IMR-90 (cell line): ENCODE results near the gene ATRN. TPM values are rescaled to one million over a fixed set of nuclear protein-coding genes. Genes with fewer than 3 reads are reported as not detected.

Experiments used
- ATAC-seq: fragments of 200-7000 bp; cut with Tn5 transposase; 2 replicates; pipeline ENCODE4 v1.9.1; 2020; ENCODE audit warnings: low read depth, mild to moderate bottlenecking, moderate library complexity
- BruUV-seq: library from RNA; stranded (reverse); fragments of 400-500 nt; replicated peaks from 2 replicates; lab custom pipeline; 2021; lab: Mats Ljungman, UMichigan
- CTCF ChIA-PET: fragments of 300-600 bp; formaldehyde crosslinking; extraction: SDS; loops from one replicate; lab custom pipeline; 2021; ENCODE audit warnings: antibody characterized with exemption; lab: Yijun Ruan, JAX
- POLR2A ChIA-PET: fragments of 300-600 bp; sonication (Branson Sonifier 250); formaldehyde crosslinking; loops from one replicate; lab custom pipeline; 2022; ENCODE audit warnings: antibody characterized with exemption; ENCODE audit not compliant: unreplicated experiment; lab: Charles Lee
- DNase-seq: peaks from one replicate; pipeline ENCODE4 v3.0.0; 2013
- H2AFZ ChIP-seq: replicated peaks from 2 replicates; pipeline ENCODE3; 2013; ENCODE audit warnings: low read length, mild to moderate bottlenecking; ENCODE audit not compliant: poor library complexity
- H2AK5ac ChIP-seq: 2 replicates; pipeline ENCODE4 v1.6.1; 2013; ENCODE audit warnings: low read depth, low read length, inconsistent platforms
- H2AK9ac ChIP-seq: replicated peaks from 2 replicates; pipeline ENCODE3; 2013; ENCODE audit warnings: mild to moderate bottlenecking, low read depth, low read length, moderate library complexity; ENCODE audit not compliant: poor library complexity
- H2BK120ac ChIP-seq: 2 replicates; pipeline ENCODE4 v1.6.1; 2013; ENCODE audit warnings: low read depth, low read length, inconsistent platforms
- H2BK15ac ChIP-seq: 3 replicates; pipeline ENCODE4 v1.6.1; 2013; ENCODE audit warnings: low read depth, low read length, inconsistent platforms
- H2BK20ac ChIP-seq: 2 replicates; pipeline ENCODE4 v1.6.1; 2013; ENCODE audit warnings: low read depth, mild to moderate bottlenecking, inconsistent platforms, low read length, moderate library complexity
- H2BK5ac ChIP-seq: 2 replicates; pipeline ENCODE4 v1.6.1; 2013; ENCODE audit warnings: mild to moderate bottlenecking, low read depth, low read length, inconsistent platforms; ENCODE audit not compliant: poor library complexity, severe bottlenecking
- H3K14ac ChIP-seq: replicated peaks from 2 replicates; pipeline ENCODE4 v1.6.1; 2013; ENCODE audit warnings: low read depth, low read length, inconsistent platforms
- H3K18ac ChIP-seq: 2 replicates; pipeline ENCODE4 v1.6.1; 2013; ENCODE audit warnings: low read depth, low read length, control low read depth
- H3K23ac ChIP-seq: 2 replicates; pipeline ENCODE4 v1.6.1; 2013; ENCODE audit warnings: low read depth, low read length, inconsistent platforms
- H3K27ac ChIP-seq: 2 replicates; pipeline ENCODE4 v1.5.1; 2013; ENCODE audit warnings: mild to moderate bottlenecking, control low read depth, low read length; ENCODE audit not compliant: insufficient read depth
- H3K27me3 ChIP-seq: 2 replicates; pipeline ENCODE4 v1.6.1; 2013; ENCODE audit warnings: low read length; ENCODE audit not compliant: control insufficient read depth, insufficient read depth
- H3K36me3 ChIP-seq: 2 replicates; pipeline ENCODE4 v1.6.1; 2013; ENCODE audit warnings: low read length, mixed read lengths; ENCODE audit not compliant: control insufficient read depth, insufficient read depth
- H3K4ac ChIP-seq: 2 replicates; pipeline ENCODE4 v1.6.1; 2013; ENCODE audit warnings: low read depth, low read length, inconsistent platforms
- H3K4me1 ChIP-seq: 2 replicates; pipeline ENCODE4 v1.6.1; 2013; ENCODE audit warnings: low read length, mixed read lengths; ENCODE audit not compliant: control insufficient read depth, insufficient read depth
- H3K4me2 ChIP-seq: 2 replicates; pipeline ENCODE4 v1.6.1; 2013; ENCODE audit warnings: low read depth, mild to moderate bottlenecking, control low read depth, low read length, moderate library complexity
- H3K4me3 ChIP-seq: 2 replicates; pipeline ENCODE4 v1.5.1; 2013; ENCODE audit warnings: low read depth, mild to moderate bottlenecking, control low read depth, low read length, moderate library complexity; ENCODE audit not compliant: insufficient read depth
- H3K56ac ChIP-seq: 2 replicates; pipeline ENCODE4 v1.6.1; 2013; ENCODE audit warnings: low read length, inconsistent platforms; ENCODE audit not compliant: insufficient read depth; ENCODE audit errors: extremely low read depth
- H3K79me1 ChIP-seq, 2 experiments: 2 replicates each; pipeline ENCODE4 v1.6.1; 2013; ENCODE audit warnings: low read length in 2 of 2, inconsistent platforms in 1 of 2, low read depth in 1 of 2
- H3K9ac ChIP-seq: 2 replicates; pipeline ENCODE4 v1.6.1; 2013; ENCODE audit warnings: low read depth, low read length, control low read depth
- H3K9me1 ChIP-seq: 2 replicates; pipeline ENCODE4 v1.6.1; 2013; ENCODE audit warnings: low read length, inconsistent platforms; ENCODE audit not compliant: insufficient read depth
- H3K9me3 ChIP-seq: 2 replicates; pipeline ENCODE4 v1.6.1; 2013; ENCODE audit warnings: low read length; ENCODE audit not compliant: control insufficient read depth, insufficient read depth
- H4K20me1 ChIP-seq: 2 replicates; pipeline ENCODE4 v1.6.1; 2013; ENCODE audit warnings: low read length, inconsistent platforms; ENCODE audit not compliant: insufficient read depth
- H4K5ac ChIP-seq: 2 replicates; pipeline ENCODE4 v1.6.1; 2013; ENCODE audit warnings: mild to moderate bottlenecking, low read depth, low read length, control low read depth
- H4K8ac ChIP-seq, 2 experiments: 2 replicates each; pipeline ENCODE4 v1.6.1; 2013; ENCODE audit warnings: low read depth in 2 of 2, low read length in 2 of 2, control low read depth in 1 of 2, inconsistent platforms in 1 of 2
- H4K91ac ChIP-seq: 2 replicates; pipeline ENCODE4 v1.6.1; 2013; ENCODE audit warnings: low read depth, low read length, inconsistent platforms; ENCODE audit not compliant: insufficient read depth
- BHLHE40 ChIP-seq: fragments of 150-350 bp; IDR thresholded peaks from 2 replicates; pipeline ENCODE4 v1.6.1; 2016; ENCODE audit warnings: mild to moderate bottlenecking, low read depth, low read length
- CEBPB ChIP-seq: IDR thresholded peaks from 2 replicates; pipeline ENCODE4 v1.6.1; 2012; ENCODE audit warnings: low read depth, low read length, improper control_type of control experiment
- CHD1 ChIP-seq: IDR thresholded peaks from 2 replicates; pipeline ENCODE4 v1.6.1; 2012; ENCODE audit warnings: low read depth, low read length, improper control_type of control experiment
- CTCF ChIP-seq: conservative IDR thresholded peaks from 2 replicates; pipeline ENCODE4 v1.5.1; 2012; ENCODE audit warnings: mild to moderate bottlenecking, low read depth, low read length, improper control_type of control experiment
- FOS ChIP-seq: fragments of 150-350 bp; IDR thresholded peaks from 2 replicates; pipeline ENCODE4 v1.6.1; 2016; ENCODE audit warnings: low read depth, low read length
- MAFK ChIP-seq: IDR thresholded peaks from 2 replicates; pipeline ENCODE4 v1.6.1; 2012; ENCODE audit warnings: low read depth, low read length, improper control_type of control experiment
- MAZ ChIP-seq: IDR thresholded peaks from 2 replicates; pipeline ENCODE4 v1.6.1; 2012; ENCODE audit warnings: low read depth, mild to moderate bottlenecking, low read length, improper control_type of control experiment, moderate library complexity, borderline replicate concordance
- MXI1 ChIP-seq: IDR thresholded peaks from 2 replicates; pipeline ENCODE4 v1.6.1; 2012; ENCODE audit warnings: low read depth, mild to moderate bottlenecking, low read length, moderate library complexity, borderline replicate concordance
- POLR2A ChIP-seq: IDR thresholded peaks from 2 replicates; pipeline ENCODE4 v1.6.1; 2012; ENCODE audit warnings: mild to moderate bottlenecking, low read depth, low read length
- RAD21 ChIP-seq: IDR thresholded peaks from 2 replicates; pipeline ENCODE4 v1.6.1; 2012; ENCODE audit warnings: low read length, improper control_type of control experiment
- RCOR1 ChIP-seq: IDR thresholded peaks from 2 replicates; pipeline ENCODE4 v1.6.1; 2012; ENCODE audit warnings: mild to moderate bottlenecking, low read length, improper control_type of control experiment; ENCODE audit not compliant: insufficient replicate concordance
- RFX5 ChIP-seq: IDR thresholded peaks from 2 replicates; pipeline ENCODE4 v1.8.0; 2012; ENCODE audit warnings: low read depth, mild to moderate bottlenecking, low read length, moderate library complexity
- USF2 ChIP-seq: fragments of 150-350 bp; IDR thresholded peaks from 2 replicates; pipeline ENCODE4 v1.6.1; 2017; ENCODE audit warnings: mild to moderate bottlenecking, antibody characterized with exemption, low read length, low read depth
- WGBS, 2 experiments: methylation state at CpG; one replicate each; pipeline versions ENCODE4 v1.1.5 to v1.1.7; 2013; ENCODE audit warnings: missing lambda C conversion rate in 2 of 2; ENCODE audit not compliant: insufficient read length in 1 of 2; ENCODE audit errors: extremely low coverage in 2 of 2; 5-methylcytosine and 5-hydroxymethylcytosine counted together
- dilution Hi-C: fragments of 300-500 bp; cut with HindIII; formaldehyde crosslinking; loops from one replicate; pipeline ENCODE4 v1.14.3; 2018; ENCODE audit warnings: low sequenced_read_pairs; ENCODE audit not compliant: unreplicated experiment
- in situ Hi-C: fragments of 300-500 bp; cut with MboI; formaldehyde crosslinking; loops from 3 replicates; pipeline ENCODE4 v1.14.3; 2019; ENCODE audit warnings: low sequenced_read_pairs, inconsistent platforms, mixed read lengths
- intact Hi-C: fragments of 100-400 bp; cut with micrococcal nuclease; formaldehyde crosslinking; loops from 2 replicates; pipeline ENCODE4 v1.10.0; 2022
- polyA plus RNA-seq, 3 experiments: library from polyadenylated mRNA; depleted of rRNA; stranded (reverse); fragments of >200 nt; gene quantifications; 2 replicates each; pipeline ENCODE4 v1.2.3, GENCODE V29; 2012; ENCODE audit warnings: low replicate concordance in 1 of 3
- total RNA-seq: library from RNA; depleted of rRNA; stranded (reverse); fragments of >200 nt; gene quantifications from 2 replicates; pipeline ENCODE4 v1.2.3, GENCODE V29; 2012
- TF ChIP-seq, protein P1 (sequence below): fragments of 150-350 bp; IDR thresholded peaks from 2 replicates; pipeline ENCODE4 v1.6.1; 2016; ENCODE audit warnings: low read depth, mild to moderate bottlenecking, low read length, moderate library complexity, borderline replicate concordance

Gene ATRN
- total and polyA plus RNA-seq, 2 of the 4 experiments (the other 2 are of a cell fraction): 32.3 to 46.2 TPM

DNA sequence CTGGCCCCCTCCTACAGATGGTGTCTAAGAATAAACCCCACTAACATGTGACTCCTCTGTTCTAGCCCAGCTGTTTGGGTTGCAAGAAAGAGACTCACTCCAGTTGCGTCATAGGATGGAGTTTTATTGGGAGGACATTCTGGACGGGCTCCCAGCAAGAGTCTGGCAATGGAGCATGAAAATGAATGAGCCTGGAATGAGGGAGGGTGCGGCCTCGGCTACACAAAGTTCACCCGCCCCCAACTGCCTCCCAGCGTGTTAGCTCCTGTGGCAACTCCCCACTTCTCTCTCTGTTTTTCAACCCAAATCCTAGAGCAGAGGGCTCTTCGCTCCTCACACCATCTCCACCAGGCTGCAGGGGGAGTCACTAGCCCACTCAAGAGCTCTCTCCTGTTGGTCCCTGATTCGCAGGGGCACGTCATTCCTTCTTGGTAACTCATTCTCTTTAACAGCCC is 216.1 kb downstream of the ATRN start:
- peak overlapping the region; percentile 0 for H2BK5ac ChIP-seq
- no peak overlapping the region; the same call in 1 of the 2 replicates for H4K5ac ChIP-seq
- intact Hi-C loops: no loop called here
- peak overlapping the region; percentile 62; the same call in 1 of the 2 replicates for H3K27ac ChIP-seq
- H3K56ac ChIP-seq: no peak overlapping the region
- dilution Hi-C loops: no loop called here
- peaks cover 2% of the 10 kb centered on the region; the same call in 1 of the 2 replicates for H3K27me3 ChIP-seq
- H2AFZ ChIP-seq: peak overlapping the region; percentile 53
- 0 out of 2 replicates have a peak overlapping the region, but pooled peaks have one; percentile 2 for H3K14ac ChIP-seq
- H4K20me1 ChIP-seq: no peaks in the 10 kb centered on the region
- 60% methylated on average over 1 of the region's 9 CpGs; no CpG with 5 or more reads in 1 of the 2 experiments for WGBS, 2 experiments
- H4K91ac ChIP-seq: peak overlapping the region; percentile 14; the same call in 1 of the 2 replicates
- H2BK120ac ChIP-seq: peak overlapping the region; percentile 48; the same call in 1 of the 2 replicates
- H3K4ac ChIP-seq: peak overlapping the region; percentile 38
- H2BK20ac ChIP-seq: peak overlapping the region; percentile 1; the same call in 1 of the 2 replicates
- ChIA-PET CTCF (interaction anchor here (0.8 to 2.0 kb wide), 4 partner anchors 10 to 94 kb away, joined by 3 to 9 read pairs (median 4); partner anchors contain the start of genes ADISSP and SPEF1), POLR2A (no interaction called here)
- H3K36me3 ChIP-seq: no peaks in the 10 kb centered on the region
- no peak overlapping the region for H3K4me3 ChIP-seq
- H3K79me1 ChIP-seq: no peaks in the 10 kb centered on the region
- ATAC-seq (peak; percentile 85), DNase-seq (peak; percentile 94)
- peak overlapping the region; percentile 4 to 41; a peak in 2 of 4 replicates for H4K8ac ChIP-seq
- peak overlapping the region; percentile 31 for H3K4me2 ChIP-seq
- peak overlapping the region; percentile 3; the same call in 1 of the 2 replicates for H3K18ac ChIP-seq
- H2BK15ac ChIP-seq: peak overlapping the region; percentile 19; the same call in 1 of the 3 replicates
- no peak overlapping the region for H3K9ac ChIP-seq
- BruUV-seq: no TSS peak
- H3K23ac ChIP-seq: peak overlapping the region; percentile 2; the same call in 1 of the 2 replicates
- H3K9me1 ChIP-seq: peaks cover 17% of the 10 kb centered on the region
- H2AK5ac ChIP-seq: peak overlapping the region; percentile 66; the same call in 1 of the 2 replicates
- H3K9me3 ChIP-seq: no peaks in the 10 kb centered on the region
- H2AK9ac ChIP-seq: peak overlapping the region; percentile 21
- peaks cover 16% of the 10 kb centered on the region for H3K4me1 ChIP-seq
- in situ Hi-C loops: no loop called here
- peak; percentile 29; the same call in 1 of the 2 replicates for TF ChIP-seq CTCF
- no peak for TF ChIP-seq MAFK
- TF ChIP-seq, protein P1, sequence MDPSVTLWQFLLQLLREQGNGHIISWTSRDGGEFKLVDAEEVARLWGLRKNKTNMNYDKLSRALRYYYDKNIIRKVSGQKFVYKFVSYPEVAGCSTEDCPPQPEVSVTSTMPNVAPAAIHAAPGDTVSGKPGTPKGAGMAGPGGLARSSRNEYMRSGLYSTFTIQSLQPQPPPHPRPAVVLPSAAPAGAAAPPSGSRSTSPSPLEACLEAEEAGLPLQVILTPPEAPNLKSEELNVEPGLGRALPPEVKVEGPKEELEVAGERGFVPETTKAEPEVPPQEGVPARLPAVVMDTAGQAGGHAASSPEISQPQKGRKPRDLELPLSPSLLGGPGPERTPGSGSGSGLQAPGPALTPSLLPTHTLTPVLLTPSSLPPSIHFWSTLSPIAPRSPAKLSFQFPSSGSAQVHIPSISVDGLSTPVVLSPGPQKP: no peak
- no peak for TF ChIP-seq CHD1
- peak; percentile 37 for TF ChIP-seq RCOR1
- TF ChIP-seq POLR2A: no peak
- peak; percentile 98 for TF ChIP-seq CEBPB
- peak; percentile 40; the same call in 1 of the 2 replicates for TF ChIP-seq MXI1
- TF ChIP-seq FOS: 0 out of 2 replicates have a peak, but pooled peaks have one; percentile 16
- peak; percentile 24; the same call in 1 of the 2 replicates for TF ChIP-seq MAZ
- peak; percentile 39 for TF ChIP-seq RAD21
- TF ChIP-seq RFX5: no peak
- no peak for TF ChIP-seq BHLHE40
- TF ChIP-seq USF2: peak; percentile 64
